CD4-positive, alpha-beta T cell treated with Interleukin-17A for 1 hour (primary cell): ENCODE results near the gene GNG7.
A peak's percentile ranks its signal among the peaks of the same experiment; 100 is the strongest.
"Not testable (repeated sequence)": the region's sequence is repeated elsewhere in the genome, so short reads cannot be mapped to it uniquely, and the experiment has no call there.

Experiments
- DNase-seq: peaks from one replicate; pipeline ENCODE4 v3.0.0-alpha.2; 2020

The GNG7 gene

DNA sequence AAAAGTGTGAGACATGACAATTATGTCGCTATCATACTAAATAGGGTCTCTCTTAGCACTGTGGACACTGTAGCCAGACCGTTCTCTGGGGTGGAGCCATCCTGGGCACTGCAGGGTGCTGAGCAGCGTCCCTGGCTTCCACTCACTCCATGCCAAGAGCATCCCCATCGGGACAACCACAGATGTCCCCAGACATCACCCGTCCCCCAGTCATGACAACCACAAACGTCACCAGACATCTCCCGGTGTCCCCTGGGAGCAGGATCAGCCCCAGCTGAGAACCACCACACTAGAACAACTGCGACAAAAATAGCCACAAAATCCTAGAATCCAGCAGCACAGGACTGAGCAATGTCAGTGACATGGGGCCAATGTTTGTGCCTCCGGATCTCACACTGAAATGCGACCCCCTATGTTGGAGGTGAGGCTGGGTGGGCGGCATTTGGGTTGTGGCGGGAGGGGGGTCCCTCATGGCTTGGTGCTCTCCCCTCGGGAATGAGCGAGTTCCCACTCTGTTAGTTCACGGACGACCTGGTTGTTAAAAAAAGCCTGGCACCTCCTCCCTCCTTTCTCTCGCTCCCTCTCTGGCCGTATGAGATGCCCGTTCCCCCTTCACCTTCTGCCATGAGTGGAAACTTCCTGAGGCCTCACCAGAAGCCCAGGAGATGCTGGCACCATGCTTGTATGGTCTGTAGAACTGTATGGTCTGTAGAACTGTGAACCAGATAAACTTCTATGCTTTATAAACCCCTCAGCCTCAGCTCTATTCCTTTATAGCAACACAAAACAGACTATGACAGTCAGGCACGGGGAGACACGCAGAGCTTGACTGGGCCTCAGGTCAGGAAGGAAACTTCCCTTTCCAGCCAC lies 132.7 kb downstream of the GNG7 start:
- DNase-seq, result no peak

DNA sequence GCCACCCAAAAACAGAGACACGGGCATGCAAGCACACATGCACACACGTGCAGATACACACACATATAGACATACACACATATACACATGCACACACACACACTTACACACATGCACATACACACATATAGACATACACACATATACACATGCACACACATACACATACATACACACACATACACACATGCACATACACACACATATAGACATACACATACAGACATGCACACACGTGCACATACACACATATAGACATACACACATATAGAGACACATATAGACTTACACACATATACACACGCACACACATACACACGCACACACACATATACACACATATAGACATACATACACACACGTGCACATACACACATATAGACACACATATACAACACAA lies 134.5 kb downstream of the GNG7 start:
- no peak for DNase-seq

- no peak for DNase-seq
These were observed 134.9 kb downstream of the GNG7 start for GRCh38 chr19:2567580-2567979.

DNA sequence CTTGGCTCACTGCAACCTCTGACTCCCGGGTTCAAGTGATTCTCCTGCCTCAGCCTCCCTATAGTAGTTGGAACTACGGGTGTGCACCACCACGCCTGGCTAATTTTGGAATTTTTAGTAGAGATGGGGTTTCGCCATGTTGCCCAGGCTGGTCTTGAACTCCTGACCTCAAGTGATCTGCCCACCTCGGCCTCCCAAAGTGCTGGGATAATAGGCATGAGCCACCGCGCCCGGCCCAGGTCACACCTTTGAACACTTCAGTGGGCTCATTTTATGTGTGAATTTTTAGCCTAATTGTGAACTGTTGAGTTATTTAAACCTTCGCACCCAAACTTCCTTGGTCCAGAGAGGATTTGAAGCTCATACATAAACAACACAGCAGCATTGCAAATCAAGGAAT lies 138.9 kb downstream of the GNG7 start:
- not testable (repeated sequence) for DNase-seq

DNA sequence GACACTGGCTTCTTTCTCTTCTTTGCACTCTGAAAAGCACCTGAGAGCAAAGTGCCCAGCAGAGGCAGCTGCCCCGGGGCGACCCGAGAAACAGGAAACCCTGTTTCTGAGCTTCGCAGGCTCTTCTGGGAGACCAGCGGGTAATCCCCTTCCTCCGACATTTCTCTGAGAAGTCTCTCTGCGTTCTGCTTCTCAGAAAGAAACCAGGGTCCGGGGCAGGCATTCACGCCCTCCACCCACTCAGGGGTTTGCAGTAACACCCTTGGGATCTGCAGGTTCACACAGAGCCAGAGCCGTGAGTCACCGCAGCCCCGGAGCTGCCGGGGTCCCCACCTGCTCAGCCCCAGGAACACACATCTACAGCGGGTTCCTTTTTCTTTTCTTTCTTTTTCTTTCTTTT lies 140.6 kb downstream of the GNG7 start:
- DNase-seq, result peak; percentile 73

- no peak for DNase-seq
These were observed 141.3 kb downstream of the GNG7 start for GRCh38 chr19:2561221-2561620.

DNA sequence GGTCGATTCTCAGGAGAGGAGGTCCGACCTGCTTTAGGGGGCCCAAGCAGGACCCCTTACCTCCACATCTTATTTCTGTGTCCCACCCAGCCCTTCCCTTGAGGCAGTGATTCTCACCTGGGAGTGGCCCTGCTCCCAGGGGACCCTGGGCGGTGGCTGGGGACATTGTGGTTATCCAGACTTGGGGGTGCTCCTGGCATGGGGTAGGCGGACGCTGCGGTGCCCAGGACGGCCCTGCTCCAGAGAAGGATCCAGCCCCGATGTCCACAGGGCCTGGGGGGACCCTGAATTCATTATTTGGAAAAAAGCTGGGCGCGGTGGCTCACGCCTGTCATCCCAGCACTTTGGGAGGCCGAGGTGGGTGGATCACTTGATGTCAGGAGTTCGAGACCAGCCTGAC lies 142.1 kb downstream of the GNG7 start:
- no peak for DNase-seq

DNA sequence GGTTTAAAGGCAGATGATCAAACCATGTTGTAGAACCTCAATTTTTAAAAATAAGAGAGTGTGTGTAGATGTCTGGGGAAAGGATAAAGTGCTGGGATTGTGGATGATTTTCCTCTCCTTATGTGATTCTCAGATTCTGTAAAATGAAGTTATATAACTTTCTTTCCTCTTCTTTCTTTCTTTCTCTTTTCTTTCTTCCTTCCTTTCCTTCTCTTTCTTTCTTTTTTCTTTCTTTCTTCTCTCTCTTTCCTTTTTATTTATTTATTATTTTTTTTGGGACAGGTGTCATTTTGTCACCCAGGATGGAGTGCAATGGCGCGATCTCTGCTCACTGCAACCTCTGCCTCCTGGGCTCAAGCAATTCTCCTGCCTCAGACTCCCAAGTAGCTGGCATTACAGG lies 144.0 kb downstream of the GNG7 start:
- DNase-seq, result no peak

- DNase-seq, result not testable (repeated sequence)
These were observed 144.4 kb downstream of the GNG7 start for GRCh38 chr19:2558131-2558530.

- DNase-seq, result no peak
These were observed 145.4 kb downstream of the GNG7 start for GRCh38 chr19:2557093-2557440.

- no peak for DNase-seq
These were observed 146.0 kb downstream of the GNG7 start for GRCh38 chr19:2556221-2557092.

DNA sequence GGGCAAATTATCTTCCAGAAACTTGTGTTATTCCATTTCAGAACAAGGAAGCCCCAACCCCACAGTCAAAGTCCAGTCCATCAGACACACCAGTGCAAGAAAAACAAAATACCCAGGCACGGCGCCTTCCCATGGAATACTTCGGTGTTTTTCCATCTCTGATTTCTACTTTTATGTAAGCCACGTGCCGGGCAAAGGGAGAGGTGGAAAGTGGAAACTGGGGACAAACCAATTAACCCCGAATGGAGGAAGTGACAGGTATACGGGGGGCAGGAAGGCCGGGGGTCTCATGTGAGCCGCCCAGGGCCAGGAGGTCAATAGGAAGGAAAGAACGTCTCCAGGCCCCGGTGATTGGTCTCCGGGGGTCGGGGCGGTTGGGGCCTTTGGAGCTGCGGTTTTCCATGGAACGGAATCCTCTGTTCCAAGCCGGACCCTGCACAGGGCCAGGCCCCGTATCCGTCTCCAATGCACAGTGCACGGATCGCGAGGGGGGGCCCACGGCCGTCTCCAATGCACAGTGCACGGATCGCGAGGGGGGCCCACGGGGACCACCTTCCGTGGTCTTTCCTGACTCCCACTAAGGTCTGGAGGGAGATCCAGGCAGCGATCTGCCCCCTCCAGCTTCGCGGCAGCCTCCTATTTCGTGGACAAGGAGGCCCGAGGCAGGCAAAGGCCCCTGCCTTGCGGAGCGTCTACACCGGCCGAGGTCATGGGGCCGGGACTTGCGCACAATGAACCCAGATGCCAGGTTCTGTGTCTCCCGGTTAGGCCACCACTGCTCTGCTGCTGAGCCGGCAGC lies 146.9 kb downstream of the GNG7 start:
- no peak for DNase-seq

GRCh38 chr19:2554856-2555255 lies 147.6 kb downstream of the GNG7 start:
- DNase-seq, result no peak

DNA sequence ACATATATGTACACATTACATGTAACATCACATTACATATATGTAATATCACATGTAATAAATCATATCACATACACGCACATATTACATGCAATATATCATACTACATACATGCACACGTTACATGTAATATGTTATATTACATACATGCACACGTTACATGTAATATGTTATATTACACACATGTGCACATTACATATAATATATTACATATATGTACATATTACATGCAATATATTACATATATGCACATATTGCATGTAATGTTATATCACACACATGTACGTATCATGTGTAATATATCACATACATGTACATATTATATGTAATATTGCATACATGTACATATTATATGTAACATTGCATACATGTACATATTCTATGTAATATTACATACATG lies 149.0 kb downstream of the GNG7 start:
- DNase-seq, result no peak

GRCh38 chr19:2552859-2553258 lies 149.6 kb downstream of the GNG7 start:
- peak; percentile 83 for DNase-seq

GRCh38 chr19:2551864-2552185 lies 150.7 kb downstream of the GNG7 start:
- DNase-seq, result no peak

DNA sequence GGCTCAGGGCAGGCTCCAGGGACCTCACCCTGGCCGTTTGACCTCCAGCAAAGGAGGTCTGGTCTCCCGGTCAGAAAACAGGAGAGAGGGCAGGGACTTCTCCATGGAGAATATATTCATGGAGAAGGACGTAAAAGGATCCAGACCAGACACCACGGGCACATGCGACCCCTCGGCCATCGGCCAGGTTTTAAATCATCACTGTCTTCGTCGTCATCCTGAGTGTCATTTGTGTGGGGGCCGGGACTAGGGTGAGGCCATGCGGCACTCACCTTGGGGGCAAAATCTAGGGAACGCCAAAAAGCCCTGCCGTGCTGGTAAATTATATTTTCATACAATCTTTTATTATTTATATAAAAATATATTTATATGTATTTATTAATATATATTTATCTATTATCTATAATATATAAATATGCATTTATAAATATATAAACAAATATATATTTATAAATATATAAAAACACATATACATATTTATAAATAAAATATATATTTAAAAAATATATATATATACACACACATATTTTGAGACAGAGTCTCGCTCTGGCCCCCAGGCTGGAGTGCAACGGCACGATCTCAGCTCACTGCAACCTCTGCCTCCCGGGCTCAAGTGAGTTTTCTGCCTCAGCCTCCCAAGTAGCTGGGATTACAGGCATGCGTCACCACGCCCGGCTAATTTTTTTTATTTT lies 151.2 kb downstream of the GNG7 start:
- no peak for DNase-seq

DNA sequence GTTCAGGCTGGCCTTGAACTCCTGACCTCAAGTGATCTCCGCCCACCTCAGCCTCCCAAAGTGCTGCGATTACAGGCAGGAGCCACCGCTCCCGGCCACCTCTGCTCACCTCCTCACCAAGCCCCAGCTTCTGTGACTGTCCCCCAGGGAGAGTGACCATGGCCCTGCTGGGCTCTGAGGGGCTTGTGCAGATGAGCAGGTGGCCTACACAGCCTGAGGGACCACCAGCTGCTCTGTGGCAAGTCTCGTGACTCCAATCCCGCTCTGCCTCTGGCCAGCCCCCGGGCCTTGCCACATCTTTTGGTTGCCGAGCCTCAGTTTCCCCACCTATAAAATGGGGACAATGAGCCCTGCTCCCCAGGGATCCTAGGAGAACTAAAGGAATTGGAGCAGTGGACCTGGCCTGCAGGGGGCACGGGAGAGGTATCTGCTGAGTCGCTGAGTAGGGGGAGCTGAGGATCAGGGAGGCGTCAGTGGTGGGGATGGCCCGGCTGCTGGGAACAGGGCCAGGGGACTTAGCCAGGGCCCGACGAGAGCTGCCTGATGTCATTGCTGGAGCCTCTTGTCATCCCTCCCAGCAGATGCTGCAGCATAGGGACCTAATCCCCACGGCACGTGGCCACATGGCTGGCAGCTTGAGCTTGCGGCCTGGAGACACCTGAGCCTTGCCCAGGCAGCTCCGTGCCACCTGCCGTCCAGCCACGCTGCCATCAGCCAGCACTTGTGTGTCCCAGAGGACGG lies 151.9 kb downstream of the GNG7 start:
- no peak for DNase-seq

GRCh38 chr19:2549701-2550191 lies 152.7 kb downstream of the GNG7 start:
- peak; percentile 28 for DNase-seq

GRCh38 chr19:2548966-2549365 lies 153.5 kb downstream of the GNG7 start:
- DNase-seq, result no peak

- no peak for DNase-seq
These were observed 154.8 kb downstream of the GNG7 start for GRCh38 chr19:2547721-2548120.
